HepG2 (cell line): Measurements from ENCODE around the gene DLL3. TPM values are rescaled to one million over a fixed set of nuclear protein-coding genes. Genes with fewer than 3 reads are reported as not detected.
A peak's percentile ranks its signal among the peaks of the same experiment; 100 is the strongest.

Experiments
- ATF2 ChIP-seq: sonication (generic); formaldehyde crosslinking; IDR thresholded peaks from 2 replicates; pipeline ENCODE4 v1.4.0; 2020; ENCODE audit warnings: missing genetic modification reagents
- ATF4 ChIP-seq, 2 experiments: fragments of 450-650 bp in 1 of 2; sonication (generic) in 1 of 2; formaldehyde crosslinking; IDR thresholded peaks; 2 replicates each; pipeline versions ENCODE4 v1.5.0 to v1.8.0; 2020 to 2022; ENCODE audit warnings: mild to moderate bottlenecking in 1 of 2, missing genetic modification reagents in 1 of 2
- BATF2 ChIP-seq: sonication (generic); formaldehyde crosslinking; IDR thresholded peaks from 2 replicates; pipeline ENCODE4 v1.8.0; 2022; ENCODE audit warnings: mild to moderate bottlenecking, missing genetic modification reagents, moderate library complexity
- ERF ChIP-seq: IDR thresholded peaks from 2 replicates; pipeline ENCODE4 v1.6.1; 2018; ENCODE audit warnings: missing biosample characterization, missing genetic modification reagents
- HNRNPLL ChIP-seq: fragments of 200-400 bp; formaldehyde crosslinking; IDR thresholded peaks from 2 replicates; pipeline ENCODE4 v1.6.1; 2017; ENCODE audit warnings: mild to moderate bottlenecking, low read depth, low read length; ENCODE audit not compliant: poor library complexity, severe bottlenecking
- MLX ChIP-seq: IDR thresholded peaks from 2 replicates; pipeline ENCODE4 v1.6.1; 2016
- NR2F6 ChIP-seq, 2 experiments: IDR thresholded peaks; 2 replicates each; pipeline ENCODE4 v1.6.1; 2016; ENCODE audit warnings: antibody characterized with exemption in 1 of 2, mild to moderate bottlenecking in 1 of 2
- PCBP1 ChIP-seq: fragments of 200-400 bp; formaldehyde crosslinking; IDR thresholded peaks from 2 replicates; pipeline ENCODE4 v1.6.1; 2017; ENCODE audit warnings: mild to moderate bottlenecking, low read depth, low read length, borderline replicate concordance
- PHF20 ChIP-seq: sonication (generic); formaldehyde crosslinking; IDR thresholded peaks from 2 replicates; pipeline ENCODE4 v1.5.0; 2020; ENCODE audit warnings: mild to moderate bottlenecking, missing genetic modification reagents
- PLSCR1 ChIP-seq: sonication (generic); formaldehyde crosslinking; IDR thresholded peaks from 2 replicates; pipeline ENCODE4 v1.5.0; 2020; ENCODE audit warnings: missing genetic modification reagents, mild to moderate bottlenecking, borderline replicate concordance
- POGZ ChIP-seq: sonication (generic); formaldehyde crosslinking; IDR thresholded peaks from 2 replicates; pipeline ENCODE4 v1.4.0; 2020; ENCODE audit warnings: mild to moderate bottlenecking, missing genetic modification reagents
- U2AF2 ChIP-seq: fragments of 200-400 bp; formaldehyde crosslinking; IDR thresholded peaks from 2 replicates; pipeline ENCODE4 v1.6.1; 2017; ENCODE audit warnings: low read depth, mild to moderate bottlenecking, low read length
- ZFP91 ChIP-seq: sonication (generic); formaldehyde crosslinking; IDR thresholded peaks from 2 replicates; pipeline ENCODE4 v1.9.0; 2022; ENCODE audit warnings: missing genetic modification reagents, mild to moderate bottlenecking, borderline replicate concordance
- ZNF138 ChIP-seq: sonication (generic); formaldehyde crosslinking; IDR thresholded peaks from 2 replicates; pipeline ENCODE4 v1.5.0; 2020; ENCODE audit warnings: mild to moderate bottlenecking, low read depth, missing genetic modification reagents
- ZNF260 ChIP-seq: sonication (generic); formaldehyde crosslinking; IDR thresholded peaks from 2 replicates; pipeline ENCODE4 v1.4.0; 2020; ENCODE audit warnings: missing genetic modification reagents, low read depth, mild to moderate bottlenecking, borderline replicate concordance
- ZNF280B ChIP-seq: sonication (generic); formaldehyde crosslinking; IDR thresholded peaks from 2 replicates; pipeline ENCODE4 v1.5.0; 2020; ENCODE audit warnings: missing genetic modification reagents, mild to moderate bottlenecking, borderline replicate concordance
- ZNF496 ChIP-seq: sonication (generic); formaldehyde crosslinking; IDR thresholded peaks from 2 replicates; pipeline ENCODE4 v1.8.1; 2023; ENCODE audit warnings: mild to moderate bottlenecking, moderate library complexity, missing genetic modification reagents; ENCODE audit not compliant: insufficient replicate concordance
- ZNF777 ChIP-seq: sonication (generic); formaldehyde crosslinking; IDR thresholded peaks from 2 replicates; pipeline ENCODE4 v1.4.0; 2020; ENCODE audit warnings: missing genetic modification reagents
- ZNF788 ChIP-seq: sonication (generic); formaldehyde crosslinking; IDR thresholded peaks from 2 replicates; pipeline ENCODE4 v1.5.0; 2020; ENCODE audit warnings: mild to moderate bottlenecking, missing genetic modification reagents, borderline replicate concordance
- polyA plus RNA-seq, 8 experiments: library from polyadenylated mRNA; depleted of rRNA in 3 of 8; stranded (reverse) in 7 of 8; unstranded in 1 of 8; fragments of >200 nt; fragmentation: Illumina TruSeq in 4 of 8; extraction: Trizol in 4 of 8; gene quantifications; 2 replicates each; pipeline versions ENCODE4 v1.2.1 to v1.2.3, GENCODE V29; 2011 to 2016; ENCODE audit warnings: low read depth in 4 of 8, missing spikeins in 1 of 8, mixed read lengths in 1 of 8; ENCODE audit not compliant: insufficient read depth in 1 of 8
- total RNA-seq, 5 experiments: library from RNA; depleted of rRNA; stranded (reverse); fragments of >200 nt; fragmentation: Illumina TruSeq; extraction: Trizol; gene quantifications; 2 replicates each; pipeline ENCODE4 v1.2.3, GENCODE V29; 2016; ENCODE audit warnings: low read depth in 1 of 5

Gene DLL3
- total and polyA plus RNA-seq, 2 of the 13 experiments (the other 11 are each of a cell fraction or from before 2014, with no cell fraction given): 0.35 to 0.55 TPM

- TF ChIP-seq ATF2 (CRISPR knock-in tag): 0 out of 2 replicates have a peak, but pooled peaks have one; percentile 34
- TF ChIP-seq MLX (CRISPR knock-in tag): no peak
- TF ChIP-seq ERF (CRISPR knock-in tag): 0 out of 2 replicates have a peak, but pooled peaks have one; percentile 23
- 0 out of 2 replicates have a peak, but pooled peaks have one; percentile 1 for TF ChIP-seq ZNF280B
- TF ChIP-seq U2AF2: no peak
- no peak; the same call in 1 of the 2 replicates for TF ChIP-seq ZNF788 (CRISPR knock-in tag)
- TF ChIP-seq HNRNPLL: peak; percentile 34
- no peak for TF ChIP-seq ATF4 (CRISPR knock-in tag; IDR thresholded peaks at IDR 0.05)
- TF ChIP-seq POGZ: no peak
- no peak for TF ChIP-seq BATF2 (CRISPR knock-in tag)
- 0 out of 2 replicates have a peak, but pooled peaks have one; percentile 8 for TF ChIP-seq ZNF138 (CRISPR knock-in tag)
- TF ChIP-seq PLSCR1: no peak
- TF ChIP-seq ZFP91: 0 out of 2 replicates have a peak, but pooled peaks have one; percentile 15
- TF ChIP-seq ZNF777 (CRISPR knock-in tag): peak; percentile 82
- no peak for TF ChIP-seq ZNF260 (CRISPR knock-in tag)
- TF ChIP-seq ZNF496: no peak
- TF ChIP-seq PCBP1: 0 out of 2 replicates have a peak, but pooled peaks have one; percentile 15
- TF ChIP-seq NR2F6 (IDR thresholded peaks at IDR 0.05): peak; percentile 47; the same call in 1 of the 2 replicates
- peak; percentile 31; the same call in 1 of the 2 replicates for TF ChIP-seq NR2F6 (CRISPR knock-in tag; IDR thresholded peaks at IDR 0.05)
- peak; percentile 38; the same call in 1 of the 2 replicates for TF ChIP-seq PHF20 (CRISPR knock-in tag)
These were observed 16.2 kb downstream of the DLL3 start, which contains the start of gene SELENOV (continued) for GRCh38 chr19:39514840-39515550.
